HEK293 (cell line): ENCODE results near the gene HEG1.

Experiments
- CTCF ChIP-seq: fragments of 450-650 bp; formaldehyde crosslinking; IDR thresholded peaks from 2 replicates; pipeline ENCODE4 v1.5.1; 2016; ENCODE audit warnings: missing biosample characterization, missing genetic modification characterization
- FEZF1 ChIP-seq: fragments of 450-650 bp; formaldehyde crosslinking; IDR thresholded peaks from 2 replicates; pipeline ENCODE4 v1.5.1; 2016; ENCODE audit warnings: missing biosample characterization, missing genetic modification characterization
- MYNN ChIP-seq: fragments of 450-650 bp; formaldehyde crosslinking; IDR thresholded peaks from 2 replicates; pipeline ENCODE4 v1.5.1; 2016; ENCODE audit warnings: missing biosample characterization, missing genetic modification characterization, borderline replicate concordance
- REST ChIP-seq: fragments of 450-650 bp; formaldehyde crosslinking; IDR thresholded peaks from 2 replicates; pipeline ENCODE4 v1.5.1; 2016; ENCODE audit warnings: missing biosample characterization, missing genetic modification characterization
- ZNF148 ChIP-seq: fragments of 450-650 bp; formaldehyde crosslinking; IDR thresholded peaks from 2 replicates; pipeline ENCODE4 v1.5.0; 2017; ENCODE audit warnings: missing biosample characterization, missing genetic modification characterization, borderline replicate concordance
- ZNF211 ChIP-seq: fragments of 450-650 bp; formaldehyde crosslinking; IDR thresholded peaks from 2 replicates; pipeline ENCODE4 v1.5.1; 2016; ENCODE audit warnings: low read depth, missing biosample characterization, missing genetic modification characterization
- ZSCAN4 ChIP-seq: fragments of 450-650 bp; formaldehyde crosslinking; IDR thresholded peaks from 2 replicates; pipeline ENCODE4 v1.5.1; 2017; ENCODE audit warnings: missing biosample characterization, missing genetic modification characterization
- TF ChIP-seq, protein P1 (sequence below): fragments of 450-650 bp; formaldehyde crosslinking; IDR thresholded peaks from 2 replicates; pipeline ENCODE4 v1.5.1; 2016; ENCODE audit warnings: missing biosample characterization, missing genetic modification characterization
- TF ChIP-seq, protein P2 (sequence below): fragments of 450-650 bp; formaldehyde crosslinking; conservative IDR thresholded peaks from 2 replicates; pipeline ENCODE4 v1.5.1; 2016; ENCODE audit warnings: low read depth, missing biosample characterization, missing genetic modification characterization
- TF ChIP-seq, protein P3 (sequence below): fragments of 450-650 bp; formaldehyde crosslinking; IDR thresholded peaks from 2 replicates; pipeline ENCODE4 v1.5.1; 2016; ENCODE audit warnings: missing biosample characterization, missing genetic modification characterization, low read depth

- TF ChIP-seq CTCF (tag by site-specific recombination) = no peak
- no peak for TF ChIP-seq REST (tag by site-specific recombination)
- TF ChIP-seq, protein P1, sequence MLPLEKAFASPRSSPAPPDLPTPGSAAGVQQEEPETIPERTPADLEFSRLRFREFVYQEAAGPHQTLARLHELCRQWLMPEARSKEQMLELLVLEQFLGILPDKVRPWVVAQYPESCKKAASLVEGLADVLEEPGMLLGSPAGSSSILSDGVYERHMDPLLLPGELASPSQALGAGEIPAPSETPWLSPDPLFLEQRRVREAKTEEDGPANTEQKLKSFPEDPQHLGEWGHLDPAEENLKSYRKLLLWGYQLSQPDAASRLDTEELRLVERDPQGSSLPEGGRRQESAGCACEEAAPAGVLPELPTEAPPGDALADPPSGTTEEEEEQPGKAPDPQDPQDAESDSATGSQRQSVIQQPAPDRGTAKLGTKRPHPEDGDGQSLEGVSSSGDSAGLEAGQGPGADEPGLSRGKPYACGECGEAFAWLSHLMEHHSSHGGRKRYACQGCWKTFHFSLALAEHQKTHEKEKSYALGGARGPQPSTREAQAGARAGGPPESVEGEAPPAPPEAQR (tag by site-specific recombination) = no peak
- TF ChIP-seq, protein P2, sequence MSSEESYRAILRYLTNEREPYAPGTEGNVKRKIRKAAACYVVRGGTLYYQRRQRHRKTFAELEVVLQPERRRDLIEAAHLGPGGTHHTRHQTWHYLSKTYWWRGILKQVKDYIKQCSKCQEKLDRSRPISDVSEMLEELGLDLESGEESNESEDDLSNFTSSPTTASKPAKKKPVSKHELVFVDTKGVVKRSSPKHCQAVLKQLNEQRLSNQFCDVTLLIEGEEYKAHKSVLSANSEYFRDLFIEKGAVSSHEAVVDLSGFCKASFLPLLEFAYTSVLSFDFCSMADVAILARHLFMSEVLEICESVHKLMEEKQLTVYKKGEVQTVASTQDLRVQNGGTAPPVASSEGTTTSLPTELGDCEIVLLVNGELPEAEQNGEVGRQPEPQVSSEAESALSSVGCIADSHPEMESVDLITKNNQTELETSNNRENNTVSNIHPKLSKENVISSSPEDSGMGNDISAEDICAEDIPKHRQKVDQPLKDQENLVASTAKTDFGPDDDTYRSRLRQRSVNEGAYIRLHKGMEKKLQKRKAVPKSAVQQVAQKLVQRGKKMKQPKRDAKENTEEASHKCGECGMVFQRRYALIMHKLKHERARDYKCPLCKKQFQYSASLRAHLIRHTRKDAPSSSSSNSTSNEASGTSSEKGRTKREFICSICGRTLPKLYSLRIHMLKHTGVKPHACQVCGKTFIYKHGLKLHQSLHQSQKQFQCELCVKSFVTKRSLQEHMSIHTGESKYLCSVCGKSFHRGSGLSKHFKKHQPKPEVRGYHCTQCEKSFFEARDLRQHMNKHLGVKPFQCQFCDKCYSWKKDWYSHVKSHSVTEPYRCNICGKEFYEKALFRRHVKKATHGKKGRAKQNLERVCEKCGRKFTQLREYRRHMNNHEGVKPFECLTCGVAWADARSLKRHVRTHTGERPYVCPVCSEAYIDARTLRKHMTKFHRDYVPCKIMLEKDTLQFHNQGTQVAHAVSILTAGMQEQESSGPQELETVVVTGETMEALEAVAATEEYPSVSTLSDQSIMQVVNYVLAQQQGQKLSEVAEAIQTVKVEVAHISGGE (tag by site-specific recombination) = no peak
- TF ChIP-seq ZSCAN4 = no peak
- TF ChIP-seq, protein P3, sequence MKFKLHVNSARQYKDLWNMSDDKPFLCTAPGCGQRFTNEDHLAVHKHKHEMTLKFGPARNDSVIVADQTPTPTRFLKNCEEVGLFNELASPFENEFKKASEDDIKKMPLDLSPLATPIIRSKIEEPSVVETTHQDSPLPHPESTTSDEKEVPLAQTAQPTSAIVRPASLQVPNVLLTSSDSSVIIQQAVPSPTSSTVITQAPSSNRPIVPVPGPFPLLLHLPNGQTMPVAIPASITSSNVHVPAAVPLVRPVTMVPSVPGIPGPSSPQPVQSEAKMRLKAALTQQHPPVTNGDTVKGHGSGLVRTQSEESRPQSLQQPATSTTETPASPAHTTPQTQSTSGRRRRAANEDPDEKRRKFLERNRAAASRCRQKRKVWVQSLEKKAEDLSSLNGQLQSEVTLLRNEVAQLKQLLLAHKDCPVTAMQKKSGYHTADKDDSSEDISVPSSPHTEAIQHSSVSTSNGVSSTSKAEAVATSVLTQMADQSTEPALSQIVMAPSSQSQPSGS (tag by site-specific recombination) = no peak
- no peak for TF ChIP-seq ZNF211 (tag by site-specific recombination)
- TF ChIP-seq ZNF148 (tag by site-specific recombination) = no peak
- TF ChIP-seq MYNN (tag by site-specific recombination) = no peak
- TF ChIP-seq FEZF1 = 0 out of 2 replicates have a peak, but pooled peaks have one; percentile 23
Observed at GRCh38 chr3:125061170-125061569, 5.4 kb upstream of the HEG1 start.
